GM12801 (cell line): ENCODE data around the gene IKZF3.

Source experiments
- TF ChIP-seq, protein P1 (sequence below): IDR thresholded peaks from one replicate; pipeline ENCODE4 v1.5.1; 2011; ENCODE audit warnings: control low read depth; ENCODE audit not compliant: insufficient read length; ENCODE audit errors: extremely low read depth

The IKZF3 gene

GRCh38 chr17:39820541-39820940, 43.6 kb downstream of the IKZF3 start:
- TF ChIP-seq, protein P1, sequence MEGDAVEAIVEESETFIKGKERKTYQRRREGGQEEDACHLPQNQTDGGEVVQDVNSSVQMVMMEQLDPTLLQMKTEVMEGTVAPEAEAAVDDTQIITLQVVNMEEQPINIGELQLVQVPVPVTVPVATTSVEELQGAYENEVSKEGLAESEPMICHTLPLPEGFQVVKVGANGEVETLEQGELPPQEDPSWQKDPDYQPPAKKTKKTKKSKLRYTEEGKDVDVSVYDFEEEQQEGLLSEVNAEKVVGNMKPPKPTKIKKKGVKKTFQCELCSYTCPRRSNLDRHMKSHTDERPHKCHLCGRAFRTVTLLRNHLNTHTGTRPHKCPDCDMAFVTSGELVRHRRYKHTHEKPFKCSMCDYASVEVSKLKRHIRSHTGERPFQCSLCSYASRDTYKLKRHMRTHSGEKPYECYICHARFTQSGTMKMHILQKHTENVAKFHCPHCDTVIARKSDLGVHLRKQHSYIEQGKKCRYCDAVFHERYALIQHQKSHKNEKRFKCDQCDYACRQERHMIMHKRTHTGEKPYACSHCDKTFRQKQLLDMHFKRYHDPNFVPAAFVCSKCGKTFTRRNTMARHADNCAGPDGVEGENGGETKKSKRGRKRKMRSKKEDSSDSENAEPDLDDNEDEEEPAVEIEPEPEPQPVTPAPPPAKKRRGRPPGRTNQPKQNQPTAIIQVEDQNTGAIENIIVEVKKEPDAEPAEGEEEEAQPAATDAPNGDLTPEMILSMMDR = no peak

DNA sequence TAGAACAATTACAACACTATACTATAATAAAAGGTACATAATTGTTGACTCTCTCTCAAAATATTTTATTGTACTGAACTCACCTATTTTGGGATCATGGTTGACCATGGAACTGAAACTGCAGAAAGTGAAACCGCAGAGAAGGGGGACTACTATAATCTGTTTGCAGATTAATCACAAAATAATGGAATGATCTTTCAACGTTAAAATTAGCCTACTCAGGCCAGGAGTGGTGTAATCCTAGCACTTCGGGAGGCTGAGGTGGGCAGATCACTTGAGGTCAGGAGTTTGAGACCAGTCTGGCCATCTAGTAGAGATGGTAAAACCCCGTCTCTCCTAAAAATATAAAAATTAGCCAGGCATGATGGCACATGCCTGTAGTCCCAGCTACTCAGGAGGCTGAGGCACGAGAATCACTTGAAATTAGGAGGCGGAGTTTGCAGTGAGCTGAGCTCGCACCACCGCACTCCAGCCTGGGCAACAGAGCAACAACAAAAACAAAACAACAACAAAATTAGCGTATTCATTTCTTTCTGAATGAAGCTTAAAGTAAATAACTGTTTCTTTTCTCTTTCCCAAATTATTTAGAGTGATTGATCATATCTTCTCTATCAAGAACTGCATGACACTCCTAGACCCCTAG, 45.6 kb downstream of the IKZF3 start:
- TF ChIP-seq, protein P1 = no peak

GRCh38 chr17:39816272-39816671, 47.8 kb downstream of the IKZF3 start:
- TF ChIP-seq, protein P1 = no peak

GRCh38 chr17:39814497-39814896, 49.6 kb downstream of the IKZF3 start:
- TF ChIP-seq, protein P1 = no peak

DNA sequence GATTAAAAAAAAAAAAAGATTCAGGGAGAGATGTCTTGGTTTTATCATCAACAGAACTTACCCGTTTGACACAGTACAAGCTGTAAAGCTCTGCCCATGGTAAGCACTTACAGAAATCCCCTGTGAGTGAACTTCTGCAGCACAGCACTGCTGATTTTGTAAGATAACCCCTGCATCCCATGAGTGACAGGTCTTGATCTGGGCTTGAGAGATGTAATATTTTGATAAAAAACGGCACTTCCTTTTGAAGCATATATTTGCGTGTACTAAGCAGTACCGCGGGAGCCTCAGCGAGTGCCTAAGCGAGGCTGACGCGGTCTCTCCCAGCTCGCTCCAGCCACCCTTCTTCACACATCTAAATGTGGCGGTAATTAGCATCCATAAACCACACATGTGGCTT, 50.5 kb downstream of the IKZF3 start:
- TF ChIP-seq, protein P1 = no peak

GRCh38 chr17:39812466-39812865, 51.6 kb downstream of the IKZF3 start:
- TF ChIP-seq, protein P1 = no peak

DNA sequence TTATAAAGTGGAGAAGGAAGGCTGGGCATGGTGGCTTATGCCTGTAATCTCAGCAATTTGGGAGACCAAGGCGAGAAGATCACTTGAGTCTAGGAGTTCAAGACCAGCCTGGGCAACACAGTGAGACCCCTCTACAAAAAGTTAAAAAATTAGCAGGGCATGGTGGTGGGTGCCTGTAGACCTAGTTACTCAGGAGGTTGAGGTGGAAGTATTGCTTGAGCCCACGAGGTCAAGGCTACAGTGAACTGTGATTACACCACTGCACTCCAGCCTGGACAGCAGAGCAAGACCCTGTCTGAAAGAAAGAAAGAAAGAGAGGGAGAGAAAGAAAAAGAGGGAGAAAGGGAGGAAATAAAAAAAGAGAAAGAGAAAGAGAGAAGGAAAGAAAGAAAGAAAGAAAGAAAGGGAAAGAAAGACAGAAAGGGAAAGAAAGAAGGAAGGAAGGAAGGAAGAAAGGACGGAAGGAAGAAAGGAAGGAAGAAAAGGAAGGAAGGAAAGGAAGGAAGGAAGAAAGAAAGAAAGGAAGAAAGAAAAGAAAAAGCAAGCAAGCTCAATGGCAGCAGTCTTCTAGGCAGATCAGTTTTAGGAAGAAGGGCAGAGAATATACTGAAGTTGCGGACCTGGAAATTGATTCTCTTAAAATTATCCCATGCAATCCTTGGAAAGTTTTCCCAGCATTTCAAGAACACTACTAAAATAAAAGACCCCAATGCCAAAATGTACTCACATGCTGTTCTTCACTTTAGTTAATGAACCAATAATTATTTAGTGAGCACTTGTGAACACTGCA, 53.0 kb downstream of the IKZF3 start:
- TF ChIP-seq, protein P1 = no peak
